Medulla oblongata (tissue), 1 donor: ENCODE results near the gene ISG15.
A peak's percentile ranks its signal among the peaks of the same experiment; 100 is the strongest.

Experiments used
- DNase-seq: peaks from one replicate; pipeline ENCODE4 v3.0.0-alpha.2; 2015; ENCODE audit errors: extremely low spot score

ISG15 gene

DNA sequence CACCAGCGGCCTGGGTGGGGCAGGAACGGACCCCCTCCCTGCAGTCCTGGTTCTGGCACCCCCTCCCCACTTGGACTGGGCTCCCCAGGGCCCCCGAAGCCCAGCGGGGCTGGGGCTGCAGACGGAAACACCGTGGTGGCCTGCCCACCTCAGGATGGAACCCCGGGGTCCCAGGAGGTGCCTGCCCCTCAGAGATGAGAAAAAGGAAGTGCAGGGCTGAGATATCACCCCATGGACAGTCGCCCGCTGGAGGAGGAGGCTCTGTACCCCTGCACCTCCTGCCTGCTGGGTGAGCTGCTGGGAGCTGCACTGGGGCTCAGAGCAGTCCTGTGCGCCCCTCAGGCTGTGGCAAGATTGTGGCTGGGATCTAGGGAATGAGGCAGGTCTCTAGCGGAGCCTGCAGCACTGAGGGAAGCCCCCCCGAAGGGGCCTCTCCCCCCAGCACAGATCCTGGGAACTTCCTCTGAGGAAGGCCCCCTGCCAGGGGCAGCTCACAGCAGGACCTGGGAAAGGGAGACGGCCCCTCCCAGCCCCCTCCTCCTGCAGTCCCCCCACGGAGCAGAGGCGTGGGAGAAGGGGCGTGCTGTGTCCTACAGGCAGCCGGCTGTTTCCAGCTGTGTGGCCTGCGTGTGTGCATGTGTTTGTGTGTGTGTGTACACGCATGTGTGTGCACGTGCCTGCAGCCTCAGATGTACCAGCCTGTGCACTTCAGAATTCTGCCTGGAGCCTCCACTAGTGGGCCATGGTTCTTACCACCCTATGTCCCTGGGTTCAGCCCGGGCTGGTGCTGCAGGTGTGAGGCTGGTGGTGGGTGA is 13.5 kb downstream of the ISG15 start:
- no peak for DNase-seq

DNA sequence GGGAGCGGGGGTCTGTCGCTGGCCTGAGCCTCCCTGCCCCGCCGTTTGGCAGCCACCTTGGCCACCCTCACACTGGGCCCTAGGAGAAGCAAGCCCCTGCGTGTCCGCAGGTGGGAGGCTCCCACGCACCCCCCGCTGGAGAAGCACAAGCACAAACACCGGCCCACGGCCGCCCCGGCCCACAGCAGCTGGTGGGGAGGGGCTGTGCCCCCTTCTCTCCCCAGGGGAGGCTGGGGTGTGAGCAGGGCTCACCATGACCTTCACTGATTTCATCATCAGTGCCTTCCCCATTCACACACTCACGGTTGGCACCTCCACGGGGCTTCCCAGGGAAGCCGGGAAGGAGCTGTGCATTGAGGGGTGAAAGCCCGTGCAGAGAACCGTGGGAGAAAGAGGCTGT is 14.5 kb downstream of the ISG15 start:
- DNase-seq: no peak

DNA sequence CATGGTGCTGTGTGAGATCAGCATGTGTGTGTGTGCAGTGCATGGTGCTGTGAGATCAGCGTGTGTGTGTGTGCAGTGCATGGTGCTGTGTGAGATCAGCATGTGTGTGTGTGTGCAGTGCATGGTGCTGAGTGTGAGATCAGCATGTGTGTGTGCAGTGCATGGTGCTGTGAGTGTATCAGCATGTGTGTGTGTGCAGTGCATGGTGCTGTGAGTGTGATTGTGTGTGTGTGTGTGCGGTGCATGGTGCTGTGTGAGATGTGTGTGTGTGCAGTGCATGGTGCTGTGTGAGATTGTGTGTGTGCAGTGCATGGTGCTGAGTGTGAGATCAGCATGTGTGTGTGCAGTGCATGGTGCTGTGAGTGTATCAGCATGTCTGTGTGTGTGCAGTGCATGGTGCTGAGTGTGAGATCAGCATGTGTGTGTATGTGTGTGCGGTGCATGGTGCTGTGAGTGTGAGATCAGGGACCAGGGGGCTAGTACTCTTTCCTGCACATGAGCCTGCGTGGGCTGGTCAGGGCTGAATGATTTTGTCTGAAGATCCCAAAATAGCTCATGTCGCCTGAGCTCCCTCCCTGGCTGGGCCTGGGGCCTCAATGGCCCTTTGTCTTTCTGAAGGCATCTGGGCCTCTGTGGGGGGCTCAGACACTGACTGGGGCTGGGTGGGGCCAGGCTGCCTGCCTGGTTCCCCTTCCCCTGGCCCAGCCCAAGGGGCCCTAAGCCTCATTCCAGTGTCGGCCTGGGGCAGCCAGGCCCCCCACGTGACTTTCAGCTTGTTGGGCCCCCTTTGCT is 17.8 kb downstream of the ISG15 start:
- peak; percentile 35 for DNase-seq

DNA sequence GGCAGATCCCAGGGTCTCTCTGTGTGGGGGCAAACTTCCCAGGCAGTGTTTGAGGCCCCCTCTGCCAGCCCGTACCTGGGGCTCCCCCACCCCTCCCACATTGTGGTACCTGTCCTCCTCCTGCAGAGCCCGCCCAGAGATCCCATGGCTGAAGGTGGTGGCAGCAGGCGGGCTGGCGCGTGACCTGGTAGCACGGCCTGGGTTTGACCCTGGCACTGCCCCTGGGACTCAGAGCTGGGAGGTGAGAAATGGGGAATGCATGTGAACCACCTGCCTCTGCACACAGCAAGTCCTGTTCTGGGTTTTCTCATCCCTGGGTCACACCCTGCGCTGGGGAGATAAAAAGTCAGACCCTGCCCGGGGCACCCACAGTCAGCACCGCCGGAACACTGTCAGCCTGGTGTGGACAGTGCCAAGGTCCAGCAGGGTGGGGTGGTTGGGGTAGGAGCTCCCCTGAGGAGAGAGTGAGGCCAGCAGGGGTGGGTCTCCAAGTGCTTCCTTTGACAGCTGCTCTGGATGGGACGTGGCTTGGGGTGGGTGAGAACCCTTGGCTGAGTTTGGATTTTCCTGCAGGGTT is 18.4 kb downstream of the ISG15 start:
- DNase-seq: no peak

DNA sequence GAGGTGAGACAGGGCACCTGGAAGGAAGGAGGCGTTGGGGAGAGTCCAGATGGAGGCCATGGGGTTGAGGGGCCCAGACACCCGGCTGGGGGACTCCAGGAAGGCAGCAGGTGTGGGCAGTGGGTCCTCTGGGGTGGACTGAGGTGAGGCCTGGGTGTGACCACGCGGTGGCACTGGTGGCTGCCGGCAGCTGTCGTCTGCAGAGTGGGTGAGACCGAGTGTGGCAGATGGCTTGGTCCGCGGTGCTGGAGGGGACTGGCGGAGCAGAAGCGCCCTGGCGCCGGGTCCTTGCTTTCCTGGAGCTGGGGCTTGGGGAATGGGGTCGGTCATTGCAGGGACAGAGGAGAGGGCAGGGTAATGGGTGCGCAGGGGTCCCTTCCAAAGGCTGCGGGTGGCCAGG is 19.1 kb downstream of the ISG15 start:
- DNase-seq: no peak

DNA sequence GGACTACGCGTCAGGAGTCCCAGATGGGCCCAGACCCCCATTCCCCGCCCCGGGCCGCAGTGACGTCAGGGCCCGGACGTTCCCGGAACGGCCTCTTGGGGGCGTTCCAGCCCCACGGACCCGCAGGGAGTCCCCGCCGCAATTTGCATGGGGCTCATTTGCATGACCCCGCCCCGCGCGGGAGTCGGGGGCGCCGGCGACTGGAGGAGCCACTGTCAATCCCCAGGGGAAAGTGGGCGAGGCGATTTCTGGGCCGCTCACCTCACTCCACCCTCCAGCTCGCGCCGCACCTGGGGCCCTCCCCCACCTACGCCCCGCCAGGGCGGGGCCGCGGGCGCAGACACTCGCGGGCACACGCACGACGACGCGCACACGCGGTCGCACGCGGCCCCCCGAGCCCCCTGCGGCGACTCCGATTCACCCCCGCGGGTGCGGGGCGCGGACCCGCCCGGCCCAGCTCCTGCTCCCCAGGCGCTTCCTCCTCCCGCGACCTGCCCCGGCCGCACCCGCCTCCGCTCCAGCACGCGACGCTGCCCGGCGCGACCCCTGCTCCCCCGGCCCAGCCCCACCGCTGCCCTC is 19.8 kb downstream of the ISG15 start:
- peak; percentile 84 for DNase-seq

DNA sequence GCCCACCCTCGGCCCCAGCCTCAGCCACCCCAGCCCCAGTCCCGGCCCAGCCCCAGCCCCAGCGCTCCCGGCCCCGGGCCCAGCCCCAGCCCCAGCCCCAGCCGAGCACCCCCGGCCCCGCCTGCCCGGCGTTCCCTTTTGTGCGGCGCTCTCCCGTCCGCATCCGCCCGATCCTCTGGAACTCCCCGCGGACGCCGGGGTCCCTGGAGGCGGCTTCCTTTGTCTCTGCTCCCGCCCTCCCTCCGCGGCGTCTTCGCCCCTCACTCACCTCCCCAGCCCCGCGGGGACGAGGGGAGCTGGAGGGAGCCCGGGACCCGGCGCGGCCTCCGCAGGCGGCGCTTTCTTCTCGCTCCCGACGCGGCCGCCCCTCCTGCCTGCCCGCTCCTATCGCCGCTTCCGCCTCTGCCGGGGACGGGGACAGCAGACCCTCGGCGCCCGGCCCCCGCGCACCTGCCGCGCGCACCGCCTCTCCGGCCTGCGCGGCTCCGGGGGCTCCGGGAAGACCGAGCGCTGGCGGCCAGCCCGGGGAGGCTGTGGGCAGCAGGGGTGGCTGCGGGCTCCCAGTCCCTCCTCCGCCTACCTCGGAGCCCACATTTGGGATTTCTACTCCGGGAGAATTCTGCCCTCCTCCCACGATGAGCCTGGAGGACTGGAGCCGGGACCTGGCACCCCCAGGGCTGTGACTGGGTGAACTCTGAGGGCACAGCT is 20.6 kb downstream of the ISG15 start:
- no peak for DNase-seq

DNA sequence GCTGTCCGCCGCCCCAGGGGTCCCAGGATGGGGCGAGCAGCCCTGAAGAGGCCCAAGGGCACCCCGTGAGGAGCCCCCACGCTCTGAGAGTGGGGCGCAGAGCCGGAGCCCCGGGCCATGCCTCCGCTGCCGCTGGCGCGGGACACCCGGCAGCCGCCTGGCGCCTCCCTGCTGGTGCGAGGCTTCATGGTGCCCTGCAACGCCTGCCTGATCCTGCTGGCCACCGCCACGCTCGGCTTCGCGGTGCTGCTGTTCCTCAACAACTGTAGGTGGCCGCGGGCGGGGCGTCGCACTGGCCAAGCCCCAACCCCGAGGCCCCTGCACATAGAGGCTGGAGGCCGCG is 21.1 kb downstream of the ISG15 start:
- DNase-seq: no peak

DNA sequence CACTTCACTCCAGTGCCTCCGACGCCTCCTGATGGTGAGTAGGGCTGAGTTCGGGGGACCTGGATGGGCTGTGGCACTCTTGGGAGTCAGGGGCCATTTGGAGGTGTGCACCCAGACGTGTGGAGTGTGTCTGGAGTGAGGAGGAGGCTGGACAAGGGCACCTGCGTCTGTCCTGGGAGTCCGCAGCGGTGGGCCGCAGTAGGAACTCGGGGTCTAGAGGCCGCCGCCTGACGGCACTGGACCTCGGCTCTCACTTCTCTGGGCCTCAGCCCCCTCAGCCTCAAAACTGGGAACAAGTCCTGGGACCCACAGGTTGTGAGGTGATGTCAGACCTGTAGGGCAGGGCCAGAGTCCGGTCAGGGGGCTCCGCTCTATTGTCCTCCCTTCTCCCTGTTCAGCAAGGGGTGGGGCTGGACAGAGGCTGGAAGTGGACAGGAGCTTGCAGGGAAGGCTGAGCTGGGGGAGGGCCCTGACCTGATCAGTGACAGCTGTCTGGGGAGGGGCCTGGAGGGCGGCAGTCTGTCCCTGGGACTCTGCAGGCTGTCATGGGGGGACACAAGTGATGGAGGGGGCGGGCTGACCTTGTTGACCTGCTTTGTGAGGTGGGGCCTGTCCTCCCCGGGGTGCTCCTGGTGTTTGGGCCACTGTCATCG is 22.1 kb downstream of the ISG15 start:
- DNase-seq: no peak

DNA sequence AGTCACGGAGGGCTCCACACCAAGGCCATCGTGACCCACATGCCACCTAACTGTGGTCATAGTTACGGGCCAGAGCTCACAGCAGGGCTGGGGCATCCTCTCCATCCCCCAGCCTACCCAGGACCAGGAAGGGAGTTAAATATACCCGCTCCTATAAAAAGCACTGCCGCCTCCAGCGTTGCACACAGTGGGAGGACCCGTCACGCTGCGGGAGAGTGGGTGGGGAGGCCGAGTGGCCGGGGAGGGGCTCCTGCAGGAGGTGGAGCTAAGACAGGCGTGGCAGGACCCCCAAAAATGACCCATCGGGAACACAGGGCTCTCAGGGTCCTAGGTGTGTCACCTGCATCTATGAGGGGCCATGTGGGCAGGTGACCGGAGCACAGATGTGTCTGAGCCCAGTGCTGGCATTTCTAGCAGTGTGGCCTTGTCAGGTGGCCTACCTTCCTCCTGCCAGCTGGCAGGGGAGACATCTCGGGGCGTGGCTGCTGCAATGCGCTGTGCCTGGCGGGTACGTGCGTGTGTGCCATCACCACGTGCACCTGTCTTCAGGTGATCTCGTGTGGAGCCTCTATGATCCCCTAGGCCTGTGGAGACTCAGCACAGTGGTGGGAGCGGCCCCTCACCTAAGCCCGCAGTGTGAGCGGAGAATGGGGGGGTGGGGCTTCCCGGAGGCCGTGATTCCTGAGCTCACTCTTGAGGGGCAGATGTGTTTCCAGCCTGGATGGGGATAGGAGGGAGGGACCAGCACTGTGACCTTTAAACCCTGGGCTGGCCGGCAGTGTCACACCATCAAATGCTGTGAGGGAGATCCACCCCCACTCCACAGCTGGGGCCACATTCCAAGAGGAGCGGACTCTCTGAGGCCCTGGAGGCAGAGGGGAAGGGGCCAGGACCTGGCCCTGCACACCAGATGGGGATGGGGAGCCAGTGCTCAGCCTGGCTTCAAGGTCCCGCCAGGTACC is 24.4 kb downstream of the ISG15 start:
- DNase-seq: no peak

DNA sequence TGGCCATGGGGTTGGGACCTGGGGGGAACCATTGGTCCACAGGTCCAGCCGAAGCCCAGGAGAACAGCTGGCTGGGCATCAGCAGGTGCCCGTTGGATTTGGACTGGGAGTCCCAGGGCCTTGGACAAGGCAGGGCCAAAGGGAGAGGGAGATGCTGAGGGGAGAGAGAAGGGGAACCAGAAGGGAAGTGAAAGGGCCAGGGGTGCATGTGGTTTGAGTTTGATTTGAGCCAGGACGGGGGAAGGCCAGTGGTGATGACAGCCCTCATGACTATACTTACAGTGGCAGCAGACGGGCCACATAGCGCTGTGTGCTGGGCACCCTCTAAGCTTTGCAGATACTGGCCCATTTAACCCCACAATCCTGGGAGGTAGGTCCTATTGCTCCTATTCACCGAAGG is 25.4 kb downstream of the ISG15 start:
- peak; percentile 56 for DNase-seq

DNA sequence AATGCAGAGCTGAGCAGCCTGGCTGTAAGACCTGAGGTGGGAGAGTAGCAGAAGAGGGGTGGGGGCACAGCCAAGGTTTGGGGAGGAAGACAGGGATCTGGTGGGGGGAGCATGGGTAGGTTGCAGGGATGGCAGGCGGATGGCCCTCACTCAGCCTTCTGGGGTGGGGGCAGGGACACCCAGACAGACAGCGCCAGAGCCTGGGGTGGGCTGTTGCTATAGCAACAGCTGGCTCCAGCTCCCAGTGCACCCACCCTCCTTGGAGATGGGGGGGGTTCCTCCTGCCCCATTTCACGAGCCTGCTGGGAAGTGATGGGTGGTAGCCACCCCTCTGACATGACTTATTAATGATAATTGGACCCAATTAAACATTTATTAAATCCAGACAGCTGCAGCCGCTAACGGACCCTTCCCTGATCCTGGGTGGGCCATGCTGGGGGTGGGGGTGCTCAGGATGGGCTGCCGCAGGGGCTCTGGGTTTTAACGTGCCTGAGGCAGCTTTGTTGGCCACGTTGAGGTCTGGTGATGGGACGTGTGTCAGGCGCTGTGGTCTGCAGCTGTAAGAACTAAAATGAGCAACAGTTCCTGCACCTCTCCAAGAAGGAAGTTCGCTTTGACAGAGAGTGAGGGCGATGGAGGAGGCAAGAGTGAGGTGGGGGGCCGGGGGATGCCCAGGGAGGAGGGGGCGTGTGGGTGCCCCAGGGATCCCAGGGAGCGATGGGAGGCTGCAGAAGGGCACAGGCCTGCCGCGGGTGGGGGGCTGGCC is 26.0 kb downstream of the ISG15 start:
- no peak for DNase-seq

DNA sequence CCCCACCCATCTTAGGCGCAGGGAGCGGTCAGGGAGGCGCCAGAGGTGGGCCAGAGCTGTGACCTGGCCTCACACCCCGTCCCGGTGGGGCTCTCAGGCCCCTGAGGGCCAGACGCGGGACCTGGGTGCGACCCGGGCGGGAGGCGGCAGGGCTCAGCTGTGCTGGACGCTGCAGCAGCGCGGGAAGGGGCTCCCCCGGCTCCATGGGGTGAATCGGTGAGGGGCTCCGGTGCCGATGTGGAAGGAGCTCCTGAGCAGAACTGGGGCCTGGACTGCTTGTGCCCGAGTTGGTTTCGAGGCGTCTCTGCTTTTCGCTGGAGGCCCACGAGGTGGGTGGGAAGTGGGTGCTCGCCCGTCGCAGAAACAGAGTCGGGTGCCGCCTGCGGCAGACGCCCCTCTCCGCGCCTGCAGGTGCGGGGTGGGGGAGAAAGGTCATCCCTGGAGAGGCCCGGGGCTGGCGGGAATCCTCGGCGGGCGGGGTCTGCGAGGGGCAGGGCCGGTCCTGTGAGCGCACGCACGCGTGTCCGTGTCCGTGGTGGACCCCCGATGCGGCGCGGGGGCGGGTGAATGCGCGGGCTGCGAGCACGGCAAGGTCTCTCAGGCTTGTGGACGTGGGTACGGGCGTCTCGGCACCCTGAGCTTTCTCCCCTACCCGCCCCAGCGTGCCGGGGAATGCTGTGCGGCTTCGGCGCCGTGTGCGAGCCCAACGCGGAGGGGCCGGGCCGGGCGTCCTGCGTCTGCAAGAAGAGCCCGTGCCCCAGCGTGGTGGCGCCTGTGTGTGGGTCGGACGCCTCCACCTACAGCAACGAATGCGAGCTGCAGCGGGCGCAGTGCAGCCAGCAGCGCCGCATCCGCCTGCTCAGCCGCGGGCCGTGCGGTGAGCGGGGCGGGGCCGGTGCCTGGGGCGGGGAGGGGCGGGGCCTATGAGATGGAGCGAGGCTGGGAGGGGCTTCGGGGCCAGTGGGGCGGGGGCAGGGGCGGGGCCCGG is 27.0 kb downstream of the ISG15 start:
- DNase-seq: peak; percentile 60

DNA sequence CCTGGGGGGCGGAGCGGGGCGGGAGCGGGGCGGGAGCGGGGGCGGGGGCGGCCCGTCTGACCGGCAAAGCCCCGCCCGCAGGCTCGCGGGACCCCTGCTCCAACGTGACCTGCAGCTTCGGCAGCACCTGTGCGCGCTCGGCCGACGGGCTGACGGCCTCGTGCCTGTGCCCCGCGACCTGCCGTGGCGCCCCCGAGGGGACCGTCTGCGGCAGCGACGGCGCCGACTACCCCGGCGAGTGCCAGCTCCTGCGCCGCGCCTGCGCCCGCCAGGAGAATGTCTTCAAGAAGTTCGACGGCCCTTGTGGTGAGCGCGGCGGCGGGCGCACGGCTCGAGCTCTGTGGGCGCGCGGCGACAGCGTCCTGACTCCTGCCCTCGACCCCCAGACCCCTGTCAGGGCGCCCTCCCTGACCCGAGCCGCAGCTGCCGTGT is 27.8 kb downstream of the ISG15 start:
- DNase-seq: no peak

DNA sequence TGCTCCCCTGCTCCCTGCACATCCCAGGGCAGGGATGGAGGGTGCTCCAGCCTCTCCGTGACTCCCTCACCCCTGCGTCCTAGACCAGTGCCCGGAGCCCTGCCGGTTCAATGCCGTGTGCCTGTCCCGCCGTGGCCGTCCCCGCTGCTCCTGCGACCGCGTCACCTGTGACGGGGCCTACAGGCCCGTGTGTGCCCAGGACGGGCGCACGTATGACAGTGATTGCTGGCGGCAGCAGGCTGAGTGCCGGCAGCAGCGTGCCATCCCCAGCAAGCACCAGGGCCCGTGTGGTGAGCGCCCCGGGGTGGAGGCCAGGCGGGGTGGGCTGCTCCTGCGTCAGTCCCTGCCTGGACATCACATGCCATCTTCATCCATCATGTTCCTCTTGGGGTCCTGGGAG is 28.6 kb downstream of the ISG15 start:
- DNase-seq: no peak

DNA sequence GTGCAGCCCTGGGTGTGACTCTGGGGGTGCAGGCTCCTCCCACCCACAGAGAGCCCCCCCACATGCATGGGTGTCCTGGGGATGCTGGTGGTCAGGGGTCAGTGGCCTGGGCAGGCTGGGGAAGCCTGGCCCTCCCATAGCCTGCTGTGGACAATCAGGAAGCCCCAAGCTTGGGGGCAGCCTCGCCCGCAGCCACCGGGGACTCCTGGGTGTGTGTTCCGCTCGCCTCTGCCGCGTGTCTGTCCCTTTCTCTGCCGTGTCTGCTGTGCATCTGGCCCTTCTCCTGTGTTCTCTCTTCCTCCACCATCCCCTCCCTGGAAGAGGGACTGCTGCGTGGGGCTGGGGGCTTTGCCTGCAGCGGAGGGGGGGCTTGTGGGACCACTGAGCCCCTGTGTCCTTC is 29.5 kb downstream of the ISG15 start:
- DNase-seq: no peak

DNA sequence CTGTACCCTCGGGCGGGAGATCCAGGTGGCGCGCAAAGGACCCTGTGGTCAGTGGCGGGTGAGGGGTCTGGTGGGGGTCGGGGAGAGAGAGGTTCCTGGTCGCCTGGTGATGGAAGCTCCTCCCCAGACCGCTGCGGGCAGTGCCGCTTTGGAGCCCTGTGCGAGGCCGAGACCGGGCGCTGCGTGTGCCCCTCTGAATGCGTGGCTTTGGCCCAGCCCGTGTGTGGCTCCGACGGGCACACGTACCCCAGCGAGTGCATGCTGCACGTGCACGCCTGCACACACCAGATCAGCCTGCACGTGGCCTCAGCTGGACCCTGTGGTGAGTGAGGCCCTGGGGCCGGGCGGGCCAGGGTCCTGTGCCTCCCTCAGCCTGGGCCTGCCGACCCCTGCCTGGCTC is 30.1 kb downstream of the ISG15 start:
- no peak for DNase-seq

DNA sequence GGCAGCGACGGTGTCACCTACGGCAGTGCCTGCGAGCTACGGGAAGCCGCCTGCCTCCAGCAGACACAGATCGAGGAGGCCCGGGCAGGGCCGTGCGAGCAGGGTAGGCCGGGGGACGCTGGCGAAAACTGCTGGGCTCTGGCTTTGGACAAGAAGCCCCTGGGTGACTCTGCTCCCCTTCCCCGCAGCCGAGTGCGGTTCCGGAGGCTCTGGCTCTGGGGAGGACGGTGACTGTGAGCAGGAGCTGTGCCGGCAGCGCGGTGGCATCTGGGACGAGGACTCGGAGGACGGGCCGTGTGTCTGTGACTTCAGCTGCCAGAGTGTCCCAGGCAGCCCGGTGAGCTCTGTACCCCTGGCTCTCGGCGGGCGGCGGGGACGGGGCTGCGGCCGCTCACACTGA is 30.6 kb downstream of the ISG15 start:
- no peak for DNase-seq
